ENCODE data around the gene ATP1A4.
"Not testable (repeated sequence)": the region's sequence is repeated elsewhere in the genome, so short reads cannot be mapped to it uniquely, and the experiment has no call there.

Gene ATP1A4

DNA sequence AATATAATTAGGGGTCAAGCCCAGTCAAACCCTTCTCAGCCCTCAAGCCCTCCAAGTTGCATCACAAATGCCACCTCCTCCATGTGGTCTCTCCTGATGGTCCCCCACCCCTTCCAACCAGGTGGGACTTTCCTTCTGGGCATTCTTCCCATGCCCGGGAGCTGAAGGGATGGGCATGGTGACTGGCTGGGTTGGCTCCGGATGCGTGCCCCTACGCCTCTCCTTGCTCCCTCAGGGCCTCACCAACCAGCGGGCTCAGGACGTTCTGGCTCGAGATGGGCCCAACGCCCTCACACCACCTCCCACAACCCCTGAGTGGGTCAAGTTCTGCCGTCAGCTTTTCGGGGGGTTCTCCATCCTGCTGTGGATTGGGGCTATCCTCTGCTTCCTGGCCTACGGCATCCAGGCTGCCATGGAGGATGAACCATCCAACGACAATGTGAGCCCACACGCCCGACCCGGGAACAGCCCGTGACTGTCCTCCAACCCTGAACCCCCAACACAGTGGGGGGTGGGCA, 28.4 kb upstream of the ATP1A4 start:
- in situ Hi-C loops (cut with MboI; ENCODE audit: low sequenced_read_pairs): no loop called here

DNA sequence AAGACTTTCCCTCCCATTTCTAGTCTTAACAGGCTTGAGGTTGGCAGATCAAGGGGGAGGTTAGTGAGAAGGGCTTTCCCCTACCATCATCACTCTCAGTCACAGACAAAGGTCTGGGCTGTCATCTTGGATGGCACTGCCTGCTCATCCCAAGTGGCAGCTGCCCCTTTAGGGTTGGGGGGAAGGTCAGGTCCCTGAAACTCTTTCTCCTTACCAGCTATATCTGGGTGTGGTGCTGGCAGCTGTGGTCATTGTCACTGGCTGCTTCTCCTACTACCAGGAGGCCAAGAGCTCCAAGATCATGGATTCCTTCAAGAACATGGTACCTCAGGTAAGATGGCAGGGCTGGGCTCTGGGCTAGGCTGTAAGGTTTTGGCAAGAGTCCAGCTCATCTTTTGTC, 27.7 kb upstream of the ATP1A4 start:
- in situ Hi-C loops (cut with MboI; ENCODE audit: low sequenced_read_pairs): no loop called here

DNA sequence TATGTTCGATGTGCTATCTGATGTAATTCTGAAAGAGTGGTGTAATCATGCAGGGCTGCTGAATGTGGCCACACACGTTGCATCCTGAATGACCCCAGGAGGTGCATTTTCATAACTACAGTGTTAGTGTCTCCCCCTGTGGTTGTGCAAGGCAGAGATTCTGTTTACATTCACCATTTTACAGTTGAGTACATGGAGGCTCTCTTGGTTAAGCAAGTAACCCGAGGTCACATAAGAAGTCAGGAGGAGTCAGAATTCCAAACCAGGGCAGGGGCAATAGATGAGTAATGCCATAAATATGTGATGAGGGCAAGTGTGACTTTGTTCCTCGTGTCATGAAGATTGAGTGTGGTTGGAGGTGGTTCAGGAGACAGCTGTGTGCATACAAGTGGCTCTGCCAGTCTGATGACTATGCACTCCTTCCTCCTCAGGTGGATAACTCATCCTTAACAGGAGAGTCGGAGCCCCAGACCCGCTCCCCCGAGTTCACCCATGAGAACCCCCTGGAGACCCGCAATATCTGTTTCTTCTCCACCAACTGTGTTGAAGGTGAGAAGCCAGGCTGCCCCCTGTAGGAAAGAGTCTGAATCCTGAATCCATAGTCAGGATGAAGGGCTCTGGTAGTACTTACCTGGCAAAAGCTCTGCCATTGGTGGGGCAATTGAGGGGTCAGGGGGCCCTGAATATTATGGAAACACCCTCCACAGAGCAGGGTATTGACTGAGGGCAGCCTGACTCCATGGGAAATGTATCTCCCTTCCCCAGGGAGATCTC, 26.5 kb upstream of the ATP1A4 start:
- in situ Hi-C loops (cut with MboI; ENCODE audit: low sequenced_read_pairs): no loop called here

DNA sequence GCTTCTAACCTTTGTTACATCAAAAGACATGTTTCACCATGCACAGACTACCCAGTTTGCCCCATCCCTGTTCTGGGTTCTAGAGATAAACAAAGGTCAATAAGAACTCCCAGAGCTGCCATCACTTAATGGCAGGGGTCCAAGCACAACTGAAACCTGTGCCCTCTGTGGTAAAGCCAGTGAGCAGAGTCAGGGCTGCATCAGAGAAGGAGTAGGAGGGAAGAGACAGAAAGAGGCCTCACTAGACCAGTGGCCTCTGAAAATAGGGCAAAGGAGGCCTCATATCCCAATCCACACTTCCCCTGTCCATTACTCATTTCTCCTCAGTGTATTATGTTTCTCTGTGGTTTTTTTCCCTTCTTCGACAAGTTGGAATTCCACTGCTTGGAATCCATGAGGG, 25.7 kb upstream of the ATP1A4 start:
- in situ Hi-C loops (cut with MboI; ENCODE audit: low sequenced_read_pairs): no loop called here

DNA sequence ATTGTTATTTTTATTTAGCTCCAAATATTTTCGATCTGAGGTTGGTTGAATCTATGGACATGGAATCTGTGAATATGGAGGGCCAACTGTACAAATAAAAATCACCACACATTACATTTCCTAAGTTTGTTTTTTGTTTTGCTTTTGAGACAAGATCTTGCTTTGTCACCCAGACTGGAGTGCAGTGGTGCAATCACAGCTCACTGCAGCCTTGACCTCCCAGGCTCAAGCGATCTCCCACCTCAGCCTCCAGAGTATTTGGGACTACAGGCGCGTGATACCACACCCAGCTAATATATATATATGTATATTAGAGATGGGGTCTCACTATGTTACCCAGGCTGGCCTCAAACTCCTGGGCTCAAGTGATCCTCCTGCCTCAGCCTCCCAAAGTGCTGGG, 25.1 kb upstream of the ATP1A4 start:
- in situ Hi-C loops (cut with MboI; ENCODE audit: low sequenced_read_pairs): not testable (repeated sequence)

- in situ Hi-C loops (cut with MboI; ENCODE audit: low sequenced_read_pairs): no loop called here
Measured at GRCh38 chr1:160127381-160127780, 24.0 kb upstream of the ATP1A4 start.

GRCh38 chr1:160127865-160128523, 23.4 kb upstream of the ATP1A4 start:
- in situ Hi-C loops (cut with MboI; ENCODE audit: low sequenced_read_pairs): no loop called here

- in situ Hi-C loops (cut with MboI; ENCODE audit: low sequenced_read_pairs): no loop called here
Measured at GRCh38 chr1:160128636-160129035, 22.8 kb upstream of the ATP1A4 start.

DNA sequence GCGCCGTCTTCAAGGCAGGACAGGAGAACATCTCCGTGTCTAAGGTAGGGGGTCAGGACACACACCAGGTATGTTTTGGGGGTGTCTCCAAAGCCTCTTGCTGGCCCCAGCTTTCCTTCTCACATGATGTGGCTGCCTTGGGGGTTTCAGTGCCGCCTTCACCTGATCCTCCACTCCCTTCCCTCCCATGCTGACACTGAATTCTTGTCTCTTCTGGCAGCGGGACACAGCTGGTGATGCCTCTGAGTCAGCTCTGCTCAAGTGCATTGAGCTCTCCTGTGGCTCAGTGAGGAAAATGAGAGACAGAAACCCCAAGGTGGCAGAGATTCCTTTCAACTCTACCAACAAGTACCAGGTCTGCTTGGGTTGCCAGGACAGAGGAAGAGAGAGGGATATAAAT, 22.4 kb upstream of the ATP1A4 start:
- in situ Hi-C loops (cut with MboI; ENCODE audit: low sequenced_read_pairs): no loop called here

DNA sequence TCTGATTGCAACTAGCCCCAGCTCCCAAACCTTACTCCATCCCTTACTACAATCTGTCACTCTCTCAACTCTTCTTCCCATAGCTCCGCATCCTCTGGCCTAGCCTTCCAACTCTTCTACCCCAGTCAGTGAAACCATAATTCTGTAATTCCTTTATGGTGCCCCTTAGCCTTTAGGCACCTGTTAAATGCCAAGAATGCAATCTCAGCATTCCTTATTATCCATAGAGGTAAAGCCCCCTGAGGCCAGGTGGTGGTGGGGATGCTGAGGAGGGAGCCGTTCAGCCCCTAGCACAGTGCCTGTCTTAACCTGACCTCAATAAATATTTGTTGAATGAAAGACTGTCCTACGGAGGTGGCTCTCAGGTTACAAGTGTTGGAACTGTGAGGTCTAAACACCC, 21.8 kb upstream of the ATP1A4 start:
- in situ Hi-C loops (cut with MboI; ENCODE audit: low sequenced_read_pairs): no loop called here

- in situ Hi-C loops (cut with MboI; ENCODE audit: low sequenced_read_pairs): no loop called here
Measured at GRCh38 chr1:160129966-160130365, 21.4 kb upstream of the ATP1A4 start.

DNA sequence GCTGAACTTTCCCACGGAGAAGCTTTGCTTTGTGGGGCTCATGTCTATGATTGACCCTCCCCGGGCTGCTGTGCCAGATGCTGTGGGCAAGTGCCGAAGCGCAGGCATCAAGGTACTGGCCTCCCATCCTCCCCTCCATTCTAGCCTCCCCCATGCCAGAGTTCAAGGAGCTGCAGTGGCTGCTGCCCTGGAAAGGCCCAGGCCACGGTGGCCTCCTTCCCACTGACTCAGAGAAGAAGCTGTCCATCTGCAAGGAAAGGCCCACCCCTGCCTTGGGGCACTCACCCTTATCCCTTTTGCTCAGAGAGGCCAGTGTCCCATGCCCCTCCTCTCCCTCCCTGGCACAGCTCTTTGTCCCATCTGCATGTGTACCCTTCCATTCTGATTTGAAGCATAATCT, 20.9 kb upstream of the ATP1A4 start:
- in situ Hi-C loops (cut with MboI; ENCODE audit: low sequenced_read_pairs): no loop called here

DNA sequence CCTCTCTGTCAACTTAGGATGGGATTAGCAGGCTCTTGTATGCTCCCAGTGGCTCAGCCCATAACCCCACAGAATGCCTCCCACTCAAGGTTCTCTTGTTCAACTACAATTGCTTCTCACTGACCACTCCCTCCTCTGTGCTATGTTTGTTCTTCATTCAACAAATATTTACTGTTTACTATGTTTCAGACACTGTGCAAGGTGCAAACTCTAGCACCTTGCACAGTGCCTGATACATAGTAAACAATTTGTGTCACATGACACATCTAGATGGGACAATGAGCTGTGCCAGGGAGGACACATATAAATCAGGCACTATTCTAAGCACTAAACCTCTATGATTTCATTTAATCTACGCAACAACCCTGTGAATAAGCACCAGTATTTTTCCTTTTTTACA, 20.5 kb upstream of the ATP1A4 start:
- in situ Hi-C loops (cut with MboI; ENCODE audit: low sequenced_read_pairs): no loop called here

- in situ Hi-C loops (cut with MboI; ENCODE audit: low sequenced_read_pairs): no loop called here
Measured at GRCh38 chr1:160131803-160132565, 19.4 kb upstream of the ATP1A4 start.

- in situ Hi-C loops (cut with MboI; ENCODE audit: low sequenced_read_pairs): no loop called here
Measured at GRCh38 chr1:160133990-160134770, 17.2 kb upstream of the ATP1A4 start.

GRCh38 chr1:160134791-160135572, 16.4 kb upstream of the ATP1A4 start:
- in situ Hi-C loops (cut with MboI; ENCODE audit: low sequenced_read_pairs): no loop called here

DNA sequence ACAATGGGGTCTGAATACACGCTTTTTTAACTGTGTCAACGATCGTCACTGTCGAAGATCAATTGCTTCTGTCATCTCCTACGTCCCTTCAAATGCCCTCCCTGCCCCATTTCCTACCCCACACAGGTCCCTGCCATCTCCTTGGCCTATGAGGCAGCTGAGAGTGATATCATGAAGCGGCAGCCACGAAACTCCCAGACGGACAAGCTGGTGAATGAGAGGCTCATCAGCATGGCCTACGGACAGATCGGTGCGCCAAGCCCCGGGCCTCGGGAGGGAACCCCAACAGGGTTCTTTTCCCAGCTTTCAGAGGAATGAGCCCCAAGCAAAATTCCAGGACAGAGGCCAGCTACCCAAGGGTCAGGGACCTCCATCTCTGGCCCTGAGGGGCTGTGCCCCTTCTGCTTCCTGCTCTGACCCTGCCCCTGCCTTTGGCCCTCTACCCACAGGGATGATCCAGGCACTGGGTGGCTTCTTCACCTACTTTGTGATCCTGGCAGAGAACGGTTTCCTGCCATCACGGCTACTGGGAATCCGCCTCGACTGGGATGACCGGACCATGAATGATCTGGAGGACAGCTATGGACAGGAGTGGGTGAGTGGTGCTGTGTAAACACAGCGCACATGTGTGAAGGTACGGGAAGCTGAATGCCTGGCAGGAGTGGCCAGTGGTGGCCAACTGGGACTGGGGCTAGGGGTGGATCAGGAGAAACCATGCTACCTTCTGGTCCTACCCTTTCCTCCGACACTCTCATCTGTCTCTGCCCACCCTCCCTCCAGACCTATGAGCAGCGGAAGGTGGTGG, 15.1 kb upstream of the ATP1A4 start:
- in situ Hi-C loops (cut with MboI; ENCODE audit: low sequenced_read_pairs): no loop called here

GRCh38 chr1:160136926-160137200, 14.5 kb upstream of the ATP1A4 start:
- in situ Hi-C loops (cut with MboI; ENCODE audit: low sequenced_read_pairs): no loop called here

DNA sequence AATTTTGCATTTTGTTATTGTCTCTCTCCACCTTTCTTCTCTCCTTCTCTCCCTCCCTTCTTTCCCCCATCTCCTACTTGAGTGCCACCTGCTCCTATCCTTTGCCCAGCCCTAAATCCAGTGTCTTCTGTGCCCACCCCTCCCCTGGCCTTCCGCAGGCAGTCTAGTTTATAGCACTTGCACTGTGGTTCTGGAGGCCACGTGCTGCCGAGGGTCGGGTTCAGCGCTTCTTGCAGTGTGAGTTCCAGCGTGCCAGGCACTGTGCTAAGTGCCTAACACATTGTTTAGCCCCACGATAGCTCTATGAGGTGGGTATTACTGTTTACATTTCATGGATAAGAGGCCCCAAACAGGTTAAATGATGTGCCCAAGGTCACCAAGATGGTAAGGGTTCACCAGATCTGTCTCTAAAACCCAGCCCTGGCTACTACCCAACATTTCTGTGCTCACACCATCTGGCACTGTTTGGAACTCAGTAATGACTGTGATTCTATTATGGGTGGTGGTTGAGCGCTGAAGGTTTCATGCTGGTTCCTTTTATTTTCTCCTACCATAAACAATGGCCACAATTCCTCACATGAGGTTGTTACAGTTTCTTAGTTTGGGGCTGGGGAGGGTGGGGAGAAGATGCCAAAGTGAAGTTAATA, 14.1 kb upstream of the ATP1A4 start:
- in situ Hi-C loops (cut with MboI; ENCODE audit: low sequenced_read_pairs): no loop called here

Measured in HL-60/S4 treated with phorbol 12-myristate 13-acetate at 8.2 ng/mL for 4 days and 3 days (cell line).